GM12878 (cell line): ENCODE measurements around the gene ZC3H10. TPM values are rescaled to one million over a fixed set of nuclear protein-coding genes. Genes with fewer than 3 reads are reported as not detected.

ENCODE experiments used
- ATAC-seq: fragments of 200-7000 bp; cut with Tn5 transposase; 3 replicates; pipeline ENCODE4 v1.9.1; 2020; ENCODE audit warnings: mild to moderate bottlenecking, moderate library complexity
- BruUV-seq: library from RNA; stranded (reverse); fragments of 400-500 nt; replicated peaks from 2 replicates; lab custom pipeline; 2021; lab: Mats Ljungman, UMichigan
- CTCF ChIA-PET: fragments of 300-600 bp; sonication (Branson Sonifier 250); formaldehyde crosslinking; extraction: SDS; loops from one replicate; lab custom pipeline; 2021; ENCODE audit warnings: inconsistent platforms; lab: Yijun Ruan, JAX
- POLR2A ChIA-PET: fragments of 350-600 bp; formaldehyde crosslinking; extraction: SDS; loops from one replicate; lab custom pipeline; 2021; ENCODE audit warnings: inconsistent platforms; lab: Charles Lee
- RAD21 ChIA-PET: fragments of 300-600 bp; sonication (Branson Sonifier 250); formaldehyde crosslinking; loops from one replicate; lab custom pipeline; 2023; ENCODE audit warnings: antibody characterized with exemption; ENCODE audit not compliant: unreplicated experiment; lab: Charles Lee
- SMC1A ChIA-PET: fragments of 300-600 bp; sonication (Branson Sonifier 250); formaldehyde crosslinking; loops from one replicate; lab custom pipeline; 2023; ENCODE audit not compliant: unreplicated experiment, uncharacterized antibody; lab: Charles Lee
- DNase-seq: peaks from one replicate; pipeline ENCODE4 v3.0.0-alpha.2; 2011; ENCODE audit warnings: low read depth, low spot score
- FAIRE-seq: peaks from 3 replicates; lab custom pipeline; 2011; peaks lifted over from hg19 to GRCh38; lab: Jason Lieb, UNC
- H2AFZ ChIP-seq: 2 replicates; pipeline ENCODE4 v1.6.0; 2011; ENCODE audit warnings: low read depth, low read length, control low read depth; ENCODE audit not compliant: control insufficient read depth
- H3K27ac ChIP-seq: 2 replicates; pipeline ENCODE4 v1.5.1; 2011; ENCODE audit warnings: control low read depth; ENCODE audit not compliant: control insufficient read depth, insufficient read depth
- H3K27me3 ChIP-seq, 2 experiments: replicated peaks in 1 of 2; 2 replicates each; pipeline versions ENCODE4 v1.6.0 to v1.6.1; 2011; ENCODE audit warnings: low read length in 1 of 2; ENCODE audit not compliant: control insufficient read depth in 2 of 2, insufficient read depth in 2 of 2
- H3K36me3 ChIP-seq, 2 experiments: 2 replicates each; pipeline ENCODE4 v1.5.1; 2011; ENCODE audit warnings: low read length in 1 of 2; ENCODE audit not compliant: control insufficient read depth in 2 of 2, insufficient read depth in 2 of 2
- H3K4me1 ChIP-seq: 2 replicates; pipeline ENCODE4 v1.6.1; 2011; ENCODE audit warnings: mild to moderate bottlenecking, low read length, moderate library complexity, mixed read lengths; ENCODE audit not compliant: control insufficient read depth, insufficient read depth
- H3K4me2 ChIP-seq: 2 replicates; pipeline ENCODE4 v1.6.0; 2011; ENCODE audit warnings: control low read depth; ENCODE audit not compliant: control insufficient read depth, insufficient read depth
- H3K4me3 ChIP-seq: fragments of 200-600 bp; sonication (generic); 2 replicates; pipeline ENCODE4 v1.5.1; 2016
- H3K79me2 ChIP-seq: 2 replicates; pipeline ENCODE4 v1.6.0; 2011; ENCODE audit warnings: low read length; ENCODE audit not compliant: control insufficient read depth, insufficient read depth
- H3K9ac ChIP-seq: 2 replicates; pipeline ENCODE4 v1.8.0; 2011; ENCODE audit warnings: low read length, control low read depth, mixed read lengths; ENCODE audit not compliant: control insufficient read depth, insufficient read depth
- H3K9me3 ChIP-seq: replicated peaks from 3 replicates; pipeline ENCODE4 v1.5.1; 2011; ENCODE audit warnings: mild to moderate bottlenecking, low read length; ENCODE audit not compliant: control insufficient read depth, insufficient read depth
- H4K20me1 ChIP-seq: 2 replicates; pipeline ENCODE4 v1.6.0; 2011; ENCODE audit not compliant: control insufficient read depth, insufficient read depth
- KLF5 ChIP-seq: fragments of 450-650 bp; IDR thresholded peaks from 2 replicates; pipeline ENCODE4 v1.6.1; 2014; ENCODE audit warnings: mild to moderate bottlenecking; ENCODE audit not compliant: partially characterized antibody
- PKNOX1 ChIP-seq: fragments of 450-650 bp; IDR thresholded peaks from 2 replicates; pipeline ENCODE4 v1.6.1; 2016; ENCODE audit warnings: mild to moderate bottlenecking
- WGBS: methylation state at CpG from one replicate; pipeline ENCODE4 v1.1.6; 2016; ENCODE audit warnings: low lambda C conversion rate; ENCODE audit not compliant: insufficient replicate concordance, insufficient coverage; ENCODE audit errors: missing lambda C conversion rate; 5-methylcytosine and 5-hydroxymethylcytosine counted together
- in situ Hi-C: fragments of 300-500 bp; cut with MboI; formaldehyde crosslinking; loops from 9 replicates; pipeline ENCODE4 v1.14.3; 2018; ENCODE audit warnings: mixed read lengths
- intact Hi-C: fragments of 100-400 bp; cut with micrococcal nuclease; formaldehyde crosslinking; loops from one replicate; pipeline ENCODE4 v1.14.2; 2022; ENCODE audit not compliant: unreplicated experiment
- polyA plus RNA-seq, 11 experiments: library from polyadenylated mRNA; depleted of rRNA in 4 of 11; unstranded in 6 of 11; stranded (reverse) in 5 of 11; fragments of >200 nt; fragmentation: Nextera tagmentation in 4 of 11; fragmentation: Illumina TruSeq in 1 of 11; extraction: Ambion mirVana in 4 of 11; extraction: Trizol in 1 of 11; gene quantifications; 1 replicate in 1 of 11; 2 replicates in 10 of 11; pipeline versions ENCODE4 v1.2.1 to v1.2.3, GENCODE V29; 2011 to 2016; ENCODE audit warnings: inconsistent platforms in 2 of 11, missing spikeins in 2 of 11, low read depth in 1 of 11
- total RNA-seq, 4 experiments: library from RNA; depleted of rRNA in 3 of 4; stranded (reverse); fragments of >200 nt in 3 of 4; fragmentation: Illumina TruSeq in 1 of 4; extraction: Trizol in 1 of 4; gene quantifications; 2 replicates each; pipeline versions ENCODE4 v1.2.1 to v1.2.3, GENCODE V29; 2013 to 2021

ZC3H10 gene
- total and polyA plus RNA-seq, 10 of the 15 experiments (the other 5 are each of a cell fraction or from before 2014, with no cell fraction given) = 0.56 to 6.4 (median 3.7) TPM

DNA sequence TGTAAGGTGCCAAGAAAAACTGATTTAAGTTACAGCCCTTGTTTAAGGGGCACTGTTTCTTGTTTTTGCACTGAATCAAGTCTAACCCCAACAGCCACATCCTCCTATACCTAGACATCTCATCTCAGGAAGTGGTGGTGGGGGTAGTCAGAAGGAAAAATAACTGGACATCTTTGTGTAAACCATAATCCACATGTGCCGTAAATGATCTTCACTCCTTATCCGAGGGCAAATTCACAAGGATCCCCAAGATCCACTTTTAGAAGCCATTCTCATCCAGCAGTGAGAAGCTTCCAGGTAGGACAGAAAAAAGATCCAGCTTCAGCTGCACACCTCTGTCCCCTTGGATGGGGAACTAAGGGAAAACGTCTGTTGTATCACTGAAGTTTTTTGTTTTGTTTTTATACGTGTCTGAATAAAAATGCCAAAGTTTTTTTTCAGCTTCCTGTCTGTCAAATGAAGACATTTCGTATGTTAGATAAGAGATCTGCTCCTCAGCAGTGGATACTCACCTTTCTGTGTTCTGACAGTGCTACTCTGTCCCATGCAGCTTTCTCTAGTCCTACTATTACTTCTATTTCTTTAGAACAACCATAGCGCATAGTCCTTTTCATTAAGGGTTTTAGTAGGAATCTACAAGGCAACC, 14.9 kb upstream of the ZC3H10 start:
- TF ChIP-seq KLF5 (no peak), PKNOX1 (peak; percentile 51)
- ChIA-PET RAD21 (interaction anchor here (1.1 to 3.5 kb wide), 4 partner anchors 15 to 365 kb away, joined by 3 to 30 read pairs (median 8); partner anchors contain the start of genes CNPY2, RPL41 and ZC3H10), SMC1A (interaction anchor here (1.5 to 2.8 kb wide), 3 partner anchors 86 to 365 kb away, joined by 5 to 11 read pairs (median 5); partner anchors contain the start of gene SMARCC2), POLR2A (interaction anchor here (0.6 to 6.3 kb wide), 7 partner anchors 15 to 285 kb away, joined by 4 to 95 read pairs (median 5); partner anchors contain the start of genes MYL6B, ORMDL2, RAB5B and RPL41), CTCF (interaction anchor here (0.7 to 4.0 kb wide), 10 partner anchors 12 to 361 kb away, joined by 3 to 25 read pairs (median 6); partner anchors contain the start of genes ESYT1, RNF41, RPL41 and SUOX)
- H3K27me3 ChIP-seq = no peaks in the 10 kb centered on the region; a peak in 1 of 4 replicates
- no peak for DNase-seq
- in situ Hi-C loops = loop anchor here (5.0 kb wide), 1 partner anchor 56 kb away; no protein-coding TSS in a partner anchor
- H3K36me3 ChIP-seq = peaks cover 3 to 18% of the 10 kb centered on the region in 2 experiments
- H3K79me2 ChIP-seq = peaks cover 36% of the 10 kb centered on the region
- peak overlapping the region; percentile 84 for H3K4me2 ChIP-seq
- no peaks in the 10 kb centered on the region for H3K9me3 ChIP-seq
- no peak for ATAC-seq
- no peaks in the 10 kb centered on the region for H4K20me1 ChIP-seq
- peaks cover 3% of the 10 kb centered on the region; the same call in 1 of the 2 replicates for H3K4me1 ChIP-seq
- 20% methylated on average over 6 of the region's 6 CpGs for WGBS
- H3K4me3 ChIP-seq = peak overlapping the region; percentile 97
- H2AFZ ChIP-seq = peak overlapping the region; percentile 82
- intact Hi-C loops = loop anchor here (2.0 to 5.0 kb wide), 3 partner anchors 18 to 276 kb away; partner anchors contain the start of gene DNAJC14
- H3K9ac ChIP-seq = peak overlapping the region; percentile 73; the same call in 1 of the 2 replicates
- BruUV-seq = no TSS peak
- FAIRE-seq = no peak
- H3K27ac ChIP-seq = no peak overlapping the region; the same call in 1 of the 2 replicates
